Measurements from ENCODE around the gene OR2B2.

Gene OR2B2

GRCh38 chr6:27874016-27874415, 38.2 kb downstream of the OR2B2 start:
- H3K18ac ChIP-seq (ENCODE audit: low read length) = peak overlapping the region; percentile 52
- peak overlapping the region; percentile 14 for H3K4ac ChIP-seq (ENCODE audit: low read depth, low read length)
- H3K79me1 ChIP-seq (ENCODE audit: low read length) = peaks cover 20% of the 10 kb centered on the region
- H3K14ac ChIP-seq (ENCODE audit: low read length) = peak overlapping the region; percentile 81
- H4K12ac ChIP-seq (ENCODE audit: low read depth, low read length) = no peak overlapping the region
- peaks cover 4 to 6% of the 10 kb centered on the region in 2 experiments for H3K4me1 ChIP-seq (ENCODE audit: control insufficient read depth in 1 of 2, insufficient read depth in 2 of 2, low read length in 2 of 2)
- H3K23ac ChIP-seq (ENCODE audit: low read length) = no peak overlapping the region
- H2BK120ac ChIP-seq (ENCODE audit: insufficient read depth, low read length, poor library complexity) = peak overlapping the region; percentile 81
- no peak overlapping the region for H3K4me3 ChIP-seq (ENCODE audit: low read depth, low read length)
- no CpG with 5 or more reads among the region's 8 CpGs for WGBS (ENCODE audit: extremely low coverage, insufficient coverage, insufficient read length)
- H2AFZ ChIP-seq (ENCODE audit: insufficient read depth, low read length, poor library complexity) = no peak overlapping the region
- DNase-seq = no peak
- H2AK5ac ChIP-seq (ENCODE audit: low read length) = peak overlapping the region; percentile 95
- peak overlapping the region; percentile 94 for H3K4me2 ChIP-seq (ENCODE audit: low read length)
- H4K8ac ChIP-seq (ENCODE audit: low read depth, low read length) = peak overlapping the region; percentile 48
- H2BK12ac ChIP-seq (ENCODE audit: low read length) = peak overlapping the region; percentile 86
- peak overlapping the region; percentile 88 for H4K91ac ChIP-seq (ENCODE audit: low read depth, low read length)
- no peaks in the 10 kb centered on the region for H3K36me3 ChIP-seq (ENCODE audit: control insufficient read depth in 1 of 2, insufficient read depth in 2 of 2, low read length in 2 of 2)
- H2BK5ac ChIP-seq (ENCODE audit: low read depth, low read length, poor library complexity) = peak overlapping the region; percentile 68
- peak overlapping the region; percentile 73 for H3K27ac ChIP-seq (ENCODE audit: low read depth, low read length)
- H3K9me3 ChIP-seq (ENCODE audit: insufficient read depth, low read depth, low read length) = no peaks in the 10 kb centered on the region
- H3K79me2 ChIP-seq (ENCODE audit: control insufficient read depth, insufficient read depth, low read length, poor library complexity) = peaks cover 7% of the 10 kb centered on the region
- H3K9ac ChIP-seq (ENCODE audit: low read length) = no peak overlapping the region
- H3K27me3 ChIP-seq (ENCODE audit: insufficient read depth, low read length) = no peaks in the 10 kb centered on the region

- no CpG with 5 or more reads among the region's 50 CpGs for WGBS (ENCODE audit: extremely low coverage, insufficient coverage, insufficient read length)
- peaks cover 20% of the 10 kb centered on the region for H3K79me1 ChIP-seq (ENCODE audit: low read length)
- peak overlapping the region; percentile 75 for H3K4me3 ChIP-seq (ENCODE audit: low read depth, low read length)
- peak overlapping the region; percentile 86 for H3K9ac ChIP-seq (ENCODE audit: low read length)
- H3K23ac ChIP-seq (ENCODE audit: low read length) = peak overlapping the region; percentile 5
- H3K18ac ChIP-seq (ENCODE audit: low read length) = peak overlapping the region; percentile 73
- no peak overlapping the region for H2AK5ac ChIP-seq (ENCODE audit: low read length)
- peak overlapping the region; percentile 94 for H3K4me2 ChIP-seq (ENCODE audit: low read length)
- peak overlapping the region; percentile 62 for H2BK120ac ChIP-seq (ENCODE audit: insufficient read depth, low read length, poor library complexity)
- peak overlapping the region; percentile 69 for H4K91ac ChIP-seq (ENCODE audit: low read depth, low read length)
- peak overlapping the region; percentile 81 for H3K14ac ChIP-seq (ENCODE audit: low read length)
- peak overlapping the region; percentile 73 for H3K27ac ChIP-seq (ENCODE audit: low read depth, low read length)
- H3K4me1 ChIP-seq (ENCODE audit: control insufficient read depth in 1 of 2, insufficient read depth in 2 of 2, low read length in 2 of 2) = peaks cover 4 to 6% of the 10 kb centered on the region in 2 experiments
- H3K9me3 ChIP-seq (ENCODE audit: insufficient read depth, low read depth, low read length) = no peaks in the 10 kb centered on the region
- H3K36me3 ChIP-seq (ENCODE audit: control insufficient read depth in 1 of 2, insufficient read depth in 2 of 2, low read length in 2 of 2) = no peaks in the 10 kb centered on the region
- H4K8ac ChIP-seq (ENCODE audit: low read depth, low read length) = peak overlapping the region; percentile 83
- peak overlapping the region; percentile 33 for H2AFZ ChIP-seq (ENCODE audit: insufficient read depth, low read length, poor library complexity)
- peak overlapping the region; percentile 68 for H2BK5ac ChIP-seq (ENCODE audit: low read depth, low read length, poor library complexity)
- H2BK12ac ChIP-seq (ENCODE audit: low read length) = no peak overlapping the region
- H3K4ac ChIP-seq (ENCODE audit: low read depth, low read length) = peak overlapping the region; percentile 13
- no peaks in the 10 kb centered on the region for H3K27me3 ChIP-seq (ENCODE audit: insufficient read depth, low read length)
- peaks cover 7% of the 10 kb centered on the region for H3K79me2 ChIP-seq (ENCODE audit: control insufficient read depth, insufficient read depth, low read length, poor library complexity)
- peak overlapping the region; percentile 68 for H4K12ac ChIP-seq (ENCODE audit: low read depth, low read length)
- DNase-seq = peak; percentile 39 to 65
Measured at GRCh38 chr6:27873021-27873940, 38.9 kb downstream of the OR2B2 start.

DNA sequence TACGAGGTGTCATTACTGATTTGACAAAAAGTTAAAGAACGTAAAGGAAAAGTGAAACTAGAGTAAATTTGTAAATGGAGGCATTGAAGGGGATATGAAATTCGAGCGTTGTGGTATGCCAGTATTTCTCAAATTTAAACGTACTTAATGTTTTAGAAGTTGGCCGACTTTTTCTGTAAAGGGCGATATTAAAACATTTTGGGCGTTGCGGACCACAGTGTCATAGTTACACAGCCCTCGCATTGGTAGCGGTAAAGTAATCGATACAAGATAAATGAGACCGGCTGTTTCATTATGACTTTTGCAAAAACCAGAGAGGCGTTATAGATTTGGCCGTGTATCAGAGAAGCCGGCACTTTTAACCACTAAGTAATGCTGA, 39.6 kb downstream of the OR2B2 start:
- Histone ChIP-seq H2AFZ (ENCODE audit: insufficient read depth, low read length, poor library complexity) (no peak overlapping the region), H3K23ac (ENCODE audit: low read length) (no peak overlapping the region), H3K9ac (ENCODE audit: low read length) (peak overlapping the region; percentile 86), H3K4me1 (ENCODE audit: control insufficient read depth in 1 of 2, insufficient read depth in 2 of 2, low read length in 2 of 2) (peaks cover 4 to 6% of the 10 kb centered on the region in 2 experiments), H3K27ac (ENCODE audit: low read depth, low read length) (peak overlapping the region; percentile 73), H3K79me1 (ENCODE audit: low read length) (peaks cover 20% of the 10 kb centered on the region), H4K8ac (ENCODE audit: low read depth, low read length) (no peak overlapping the region), H3K36me3 (ENCODE audit: control insufficient read depth in 1 of 2, insufficient read depth in 2 of 2, low read length in 2 of 2) (no peaks in the 10 kb centered on the region), H3K9me3 (ENCODE audit: insufficient read depth, low read depth, low read length) (no peaks in the 10 kb centered on the region), H3K27me3 (ENCODE audit: insufficient read depth, low read length) (no peaks in the 10 kb centered on the region), H3K4ac (ENCODE audit: low read depth, low read length) (no peak overlapping the region), H2BK12ac (ENCODE audit: low read length) (no peak overlapping the region), H2BK120ac (ENCODE audit: insufficient read depth, low read length, poor library complexity) (peak overlapping the region; percentile 57), H3K79me2 (ENCODE audit: control insufficient read depth, insufficient read depth, low read length, poor library complexity) (peaks cover 7% of the 10 kb centered on the region), H2BK5ac (ENCODE audit: low read depth, low read length, poor library complexity) (peak overlapping the region; percentile 38), H3K18ac (ENCODE audit: low read length) (no peak overlapping the region), H3K14ac (ENCODE audit: low read length) (no peak overlapping the region), H2AK5ac (ENCODE audit: low read length) (no peak overlapping the region), H4K91ac (ENCODE audit: low read depth, low read length) (peak overlapping the region; percentile 65), H3K4me2 (ENCODE audit: low read length) (peak overlapping the region; percentile 94), H4K12ac (ENCODE audit: low read depth, low read length) (no peak overlapping the region), H3K4me3 (ENCODE audit: low read depth, low read length) (no peak overlapping the region)
- DNase-seq = no peak
- WGBS (ENCODE audit: extremely low coverage, insufficient coverage, insufficient read length) = no CpG with 5 or more reads among the region's 16 CpGs

DNA sequence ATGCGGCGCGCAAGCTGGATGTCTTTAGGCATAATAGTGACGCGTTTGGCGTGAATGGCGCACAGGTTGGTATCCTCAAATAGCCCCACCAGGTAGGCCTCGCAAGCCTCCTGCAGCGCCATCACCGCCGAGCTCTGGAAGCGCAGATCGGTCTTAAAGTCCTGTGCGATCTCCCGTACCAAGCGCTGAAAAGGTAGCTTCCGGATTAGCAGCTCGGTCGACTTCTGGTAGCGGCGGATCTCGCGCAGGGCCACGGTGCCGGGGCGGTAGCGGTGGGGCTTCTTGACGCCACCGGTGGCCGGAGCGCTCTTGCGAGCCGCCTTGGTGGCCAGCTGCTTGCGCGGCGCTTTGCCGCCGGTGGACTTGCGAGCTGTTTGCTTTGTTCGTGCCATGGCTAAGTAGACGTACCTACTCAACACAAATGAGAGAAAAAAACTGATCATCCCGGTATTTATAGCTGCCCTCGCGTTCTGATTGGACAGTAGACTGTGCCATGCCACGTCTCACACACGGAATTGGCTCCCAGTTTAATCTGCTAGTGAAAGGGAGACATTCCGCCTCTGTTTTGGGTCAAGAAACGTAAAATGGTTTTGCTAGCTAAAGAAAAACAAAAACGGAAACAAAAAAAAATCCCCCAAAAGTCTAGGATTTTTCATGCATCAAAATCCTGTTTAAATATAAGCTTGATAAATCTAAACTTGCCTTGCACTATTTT, 40.1 kb downstream of the OR2B2 start:
- peak overlapping the region; percentile 66 for H4K91ac ChIP-seq (ENCODE audit: low read depth, low read length)
- peaks cover 22% of the 10 kb centered on the region for H3K79me1 ChIP-seq (ENCODE audit: low read length)
- H3K4me3 ChIP-seq (ENCODE audit: low read depth, low read length) = peak overlapping the region; percentile 79
- no CpG with 5 or more reads among the region's 49 CpGs for WGBS (ENCODE audit: extremely low coverage, insufficient coverage, insufficient read length)
- H2AFZ ChIP-seq (ENCODE audit: insufficient read depth, low read length, poor library complexity) = no peak overlapping the region
- H3K4ac ChIP-seq (ENCODE audit: low read depth, low read length) = peak overlapping the region; percentile 2
- peak overlapping the region; percentile 37 for H4K8ac ChIP-seq (ENCODE audit: low read depth, low read length)
- H3K27ac ChIP-seq (ENCODE audit: low read depth, low read length) = peak overlapping the region; percentile 84
- H2BK120ac ChIP-seq (ENCODE audit: insufficient read depth, low read length, poor library complexity) = no peak overlapping the region
- H3K9me3 ChIP-seq (ENCODE audit: insufficient read depth, low read depth, low read length) = no peaks in the 10 kb centered on the region
- peak overlapping the region; percentile 47 for H3K14ac ChIP-seq (ENCODE audit: low read length)
- H4K12ac ChIP-seq (ENCODE audit: low read depth, low read length) = peak overlapping the region; percentile 19
- H3K9ac ChIP-seq (ENCODE audit: low read length) = peak overlapping the region; percentile 82
- no peak overlapping the region for H3K23ac ChIP-seq (ENCODE audit: low read length)
- peak overlapping the region; percentile 45 for H2BK5ac ChIP-seq (ENCODE audit: low read depth, low read length, poor library complexity)
- peak overlapping the region; percentile 63 for H3K18ac ChIP-seq (ENCODE audit: low read length)
- H3K4me1 ChIP-seq (ENCODE audit: control insufficient read depth in 1 of 2, insufficient read depth in 2 of 2, low read length in 2 of 2) = peaks cover 4 to 6% of the 10 kb centered on the region in 2 experiments
- H3K79me2 ChIP-seq (ENCODE audit: control insufficient read depth, insufficient read depth, low read length, poor library complexity) = peaks cover 8% of the 10 kb centered on the region
- H3K4me2 ChIP-seq (ENCODE audit: low read length) = peak overlapping the region; percentile 81
- no peak overlapping the region for H2AK5ac ChIP-seq (ENCODE audit: low read length)
- DNase-seq = peak; percentile 88 to 98
- no peak overlapping the region for H2BK12ac ChIP-seq (ENCODE audit: low read length)
- no peaks in the 10 kb centered on the region for H3K36me3 ChIP-seq (ENCODE audit: control insufficient read depth in 1 of 2, insufficient read depth in 2 of 2, low read length in 2 of 2)
- no peaks in the 10 kb centered on the region for H3K27me3 ChIP-seq (ENCODE audit: insufficient read depth, low read length)

Measured in trophoblast cell (in vitro differentiated cells and primary cell).